ENCODE results near the gene NASP. TPM values are rescaled to one million over a fixed set of nuclear protein-coding genes. Genes with fewer than 3 reads are reported as not detected.

Gene NASP
- total and polyA plus RNA-seq, 2 donors (not counting 3 experiments of a cell fraction or from before 2014, with no cell fraction given), result 101 to 149 TPM

DNA sequence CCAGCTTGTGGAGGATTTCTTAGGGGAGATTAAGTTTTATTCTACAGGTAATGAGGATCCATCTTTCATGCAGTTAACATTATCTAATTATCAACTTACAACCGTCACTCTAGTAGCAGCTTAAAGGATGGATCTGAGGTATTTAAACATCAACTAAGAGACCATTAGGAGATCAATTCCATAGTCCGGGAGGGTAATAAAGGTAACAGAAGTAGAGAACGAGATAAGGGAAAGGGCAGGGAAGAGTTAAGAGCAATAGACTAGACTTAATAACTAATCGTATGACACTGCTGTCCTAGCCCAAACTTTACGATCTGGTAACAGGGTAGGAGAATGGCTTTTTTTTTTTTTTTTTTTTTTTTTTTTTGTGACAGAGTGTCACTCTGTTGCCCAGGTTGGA is 59.5 kb downstream of the NASP start:
- ChIA-PET CTCF (no interaction called here), POLR2A (no interaction called here)
- no peak overlapping the region for H2AFZ ChIP-seq (ENCODE audit: low read depth, low read length)
- H3K9me3 ChIP-seq (replicated peaks; ENCODE audit: control insufficient read depth, insufficient read depth, low read length), result no peaks in the 10 kb centered on the region
- H3K36me3 ChIP-seq (ENCODE audit: control insufficient read depth in 2 of 2, extremely low read depth in 1 of 2, insufficient read depth in 2 of 2, low read length in 2 of 2), result peaks cover 6 to 14% of the 10 kb centered on the region in 2 experiments
- H3K4me1 ChIP-seq (ENCODE audit: control insufficient read depth, extremely low read depth, insufficient read depth, low read length), result peaks cover 9% of the 10 kb centered on the region
- dilution Hi-C loops (cut with MboI; ENCODE audit: extremely low pct_ligation_motif_present, low sequenced_read_pairs), result no loop called here
- H3K27ac ChIP-seq (ENCODE audit: insufficient read depth, low read depth, low read length), result no peak overlapping the region
- TF ChIP-seq POLR2A (IDR thresholded peaks at IDR 0.05; ENCODE audit: low read depth, low read length) (no peak), MAX (IDR thresholded peaks at IDR 0.05; ENCODE audit: insufficient read depth, insufficient read length) (no peak), POLR2AphosphoS5 (IDR thresholded peaks at IDR 0.05; ENCODE audit: insufficient read depth, low read depth, low read length) (no peak), CTCF (IDR thresholded peaks at IDR 0.05; ENCODE audit: extremely low read depth in 1 of 2, insufficient read depth in 1 of 2, low read depth in 1 of 2, low read length in 2 of 2) (no peak), MYC (IDR thresholded peaks at IDR 0.05; ENCODE audit: low read depth, low read length) (no peak), GATA2 (IDR thresholded peaks at IDR 0.05; ENCODE audit: insufficient read depth, insufficient read length, low read depth, low read length) (no peak), JUN (IDR thresholded peaks at IDR 0.05; ENCODE audit: borderline replicate concordance, insufficient read depth, insufficient read length, low read depth) (no peak), EZH2 (IDR thresholded peaks at IDR 0.05; ENCODE audit: borderline replicate concordance, low read depth, low read length, severe bottlenecking) (no peak)
- no peaks in the 10 kb centered on the region for H3K27me3 ChIP-seq (ENCODE audit: control insufficient read depth in 2 of 2, insufficient read depth in 2 of 2, low read length in 2 of 2)
- H3K9ac ChIP-seq (replicated peaks; ENCODE audit: extremely low read depth, insufficient read depth, low read length), result no peak overlapping the region
- no peak overlapping the region for H3K4me2 ChIP-seq (ENCODE audit: insufficient read depth, low read length)
- intact Hi-C loops (cut with micrococcal nuclease), result no loop called here
- H3K9me1 ChIP-seq (replicated peaks; ENCODE audit: control insufficient read depth, extremely low read depth, insufficient read depth, low read length), result no peaks in the 10 kb centered on the region
- no peak for FAIRE-seq
- BruUV-seq (replicated peaks), result no TSS peak
- peaks cover 5% of the 10 kb centered on the region for H3K79me2 ChIP-seq (ENCODE audit: control insufficient read depth, insufficient read depth, low read length)
- H4K20me1 ChIP-seq (replicated peaks; ENCODE audit: control insufficient read depth, extremely low read depth, insufficient read depth, low read length), result no peaks in the 10 kb centered on the region
- H3K4me3 ChIP-seq (replicated peaks in 1 of 3; ENCODE audit: insufficient read depth in 1 of 3, low read depth in 1 of 3, low read length in 3 of 3), result no peak overlapping the region
- DNase-seq (ENCODE audit: low read depth, low spot score), result no peak

Data from endothelial cell of umbilical vein (primary cell).